Retina (tissue), 1 donor: ENCODE data around the gene GTF3C2.

Experiments used
- DNase-seq: peaks from one replicate; pipeline ENCODE4 v3.0.0-alpha.2; 2016

GTF3C2 gene, protein sequence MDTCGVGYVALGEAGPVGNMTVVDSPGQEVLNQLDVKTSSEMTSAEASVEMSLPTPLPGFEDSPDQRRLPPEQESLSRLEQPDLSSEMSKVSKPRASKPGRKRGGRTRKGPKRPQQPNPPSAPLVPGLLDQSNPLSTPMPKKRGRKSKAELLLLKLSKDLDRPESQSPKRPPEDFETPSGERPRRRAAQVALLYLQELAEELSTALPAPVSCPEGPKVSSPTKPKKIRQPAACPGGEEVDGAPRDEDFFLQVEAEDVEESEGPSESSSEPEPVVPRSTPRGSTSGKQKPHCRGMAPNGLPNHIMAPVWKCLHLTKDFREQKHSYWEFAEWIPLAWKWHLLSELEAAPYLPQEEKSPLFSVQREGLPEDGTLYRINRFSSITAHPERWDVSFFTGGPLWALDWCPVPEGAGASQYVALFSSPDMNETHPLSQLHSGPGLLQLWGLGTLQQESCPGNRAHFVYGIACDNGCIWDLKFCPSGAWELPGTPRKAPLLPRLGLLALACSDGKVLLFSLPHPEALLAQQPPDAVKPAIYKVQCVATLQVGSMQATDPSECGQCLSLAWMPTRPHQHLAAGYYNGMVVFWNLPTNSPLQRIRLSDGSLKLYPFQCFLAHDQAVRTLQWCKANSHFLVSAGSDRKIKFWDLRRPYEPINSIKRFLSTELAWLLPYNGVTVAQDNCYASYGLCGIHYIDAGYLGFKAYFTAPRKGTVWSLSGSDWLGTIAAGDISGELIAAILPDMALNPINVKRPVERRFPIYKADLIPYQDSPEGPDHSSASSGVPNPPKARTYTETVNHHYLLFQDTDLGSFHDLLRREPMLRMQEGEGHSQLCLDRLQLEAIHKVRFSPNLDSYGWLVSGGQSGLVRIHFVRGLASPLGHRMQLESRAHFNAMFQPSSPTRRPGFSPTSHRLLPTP

DNA sequence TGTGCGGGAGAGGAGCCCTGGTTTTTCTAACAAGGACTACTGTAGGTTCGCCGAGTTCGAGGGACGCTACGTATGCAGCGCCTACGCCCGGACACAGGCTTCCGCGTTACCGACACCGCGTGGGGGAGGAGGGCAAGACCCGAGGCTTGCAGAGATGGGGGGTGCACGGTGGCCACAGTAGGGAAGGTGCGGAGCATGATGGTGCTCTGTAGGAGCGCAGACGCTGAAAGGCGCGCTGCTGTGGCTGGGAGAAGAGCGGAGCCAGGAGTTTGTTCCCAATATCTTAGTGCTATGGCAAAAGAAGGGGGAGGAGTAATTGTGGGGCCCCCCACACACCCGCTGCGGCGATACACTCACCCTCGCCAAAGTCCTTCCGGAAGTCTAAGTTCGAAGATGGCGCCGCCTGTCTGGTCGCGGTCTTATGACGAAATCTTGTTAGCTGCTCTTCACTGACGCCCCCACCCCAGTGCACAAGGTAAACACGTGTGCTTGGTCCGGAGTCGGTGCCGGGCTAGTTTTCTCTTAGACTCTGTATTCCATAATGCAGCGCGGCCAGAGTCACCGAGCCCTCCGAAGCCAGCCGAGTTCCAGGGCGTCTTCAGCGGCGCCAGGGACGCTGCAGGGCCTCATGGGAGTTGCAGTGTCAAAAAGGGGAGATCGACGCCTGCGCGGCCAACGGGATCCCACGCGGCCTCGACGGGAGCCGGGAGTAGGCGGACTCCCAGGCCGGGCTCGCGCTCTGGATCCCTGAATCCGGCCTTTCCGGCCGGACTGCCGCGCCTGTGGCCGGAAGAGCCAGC, at the start of gene GTF3C2:
Gene GTF3C2 (minus strand): TSS at position 383 of the 800 bp plus-strand sequence. CDS start 13,210 bp downstream, outside the sequence.
- DNase-seq = peak; percentile 99

DNA sequence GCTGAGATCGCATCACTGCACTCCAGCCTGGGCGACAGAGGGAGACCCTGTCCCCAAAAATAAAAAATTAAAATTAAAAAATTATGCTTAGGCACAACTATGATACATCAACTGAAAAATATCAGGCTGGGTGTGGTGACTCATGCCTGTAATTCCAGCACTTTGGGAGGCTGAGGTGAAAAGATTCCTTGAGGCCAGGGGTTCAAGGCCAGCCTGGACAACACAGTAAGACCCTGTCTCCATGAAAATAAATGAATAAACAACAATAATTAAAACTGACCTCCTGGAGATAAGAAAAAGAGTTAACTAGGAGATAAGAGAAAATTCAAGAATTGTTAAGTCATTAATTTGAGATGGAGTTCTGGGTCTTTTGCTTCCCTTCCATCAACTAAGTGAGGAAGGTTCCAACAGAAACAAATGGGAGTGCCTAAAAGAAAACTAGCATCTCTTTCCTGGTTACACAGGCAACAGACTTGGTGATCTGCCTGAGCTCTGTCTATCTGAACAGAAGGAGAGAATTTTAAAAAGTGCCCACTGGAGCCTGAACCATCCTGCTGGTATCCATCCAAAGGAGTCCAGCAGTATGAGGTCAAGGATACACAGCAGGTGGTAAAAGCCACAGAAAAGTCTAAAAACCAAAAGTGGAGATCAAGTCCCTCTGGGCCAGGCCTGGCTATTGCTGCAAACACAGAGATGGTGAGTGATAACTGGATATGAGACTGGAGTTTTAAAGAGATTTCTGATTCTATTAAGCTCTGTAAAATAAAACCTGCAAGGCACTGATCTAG, 44.0 kb upstream of the GTF3C2 start:
- DNase-seq = no peak

DNA sequence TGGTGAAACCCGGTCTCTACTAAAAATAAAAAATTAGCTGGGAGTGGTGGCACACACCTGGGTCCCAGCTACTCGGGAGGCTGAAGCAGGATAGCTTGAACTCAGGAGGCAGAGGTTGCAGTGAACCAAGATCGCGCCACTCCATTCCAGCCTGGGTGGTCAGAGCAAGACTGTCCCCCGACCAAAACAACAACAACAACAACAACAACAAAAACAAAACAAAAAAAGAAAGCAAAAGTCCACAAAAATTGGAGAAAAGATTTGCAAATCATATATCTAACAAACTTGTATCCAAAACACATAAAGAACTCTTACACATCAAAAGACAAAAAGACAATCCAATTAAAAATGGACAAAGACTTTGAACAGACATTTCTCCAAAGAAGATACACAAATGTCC, 42.4 kb upstream of the GTF3C2 start:
- DNase-seq = no peak

DNA sequence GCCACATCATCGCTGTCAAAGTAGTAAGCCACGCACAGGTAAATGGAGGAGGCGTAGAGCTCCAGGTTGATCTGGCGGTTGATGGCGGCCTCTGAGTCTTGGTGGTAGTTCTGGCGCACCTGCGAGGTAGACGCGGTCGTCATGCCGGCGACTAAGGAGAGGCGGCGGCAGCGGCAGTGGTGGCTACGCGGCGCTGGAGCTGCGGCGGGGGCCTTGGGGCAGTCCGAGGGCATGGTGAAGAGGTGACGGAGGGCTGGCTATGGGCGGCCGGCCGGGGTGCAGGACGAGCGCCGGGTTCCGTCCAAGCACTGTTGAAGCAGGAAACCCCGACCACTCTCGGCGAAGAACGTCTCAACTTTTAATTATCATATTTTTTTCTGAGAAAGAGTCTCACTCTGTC, 36.7 kb upstream of the GTF3C2 start:
- DNase-seq = no peak

DNA sequence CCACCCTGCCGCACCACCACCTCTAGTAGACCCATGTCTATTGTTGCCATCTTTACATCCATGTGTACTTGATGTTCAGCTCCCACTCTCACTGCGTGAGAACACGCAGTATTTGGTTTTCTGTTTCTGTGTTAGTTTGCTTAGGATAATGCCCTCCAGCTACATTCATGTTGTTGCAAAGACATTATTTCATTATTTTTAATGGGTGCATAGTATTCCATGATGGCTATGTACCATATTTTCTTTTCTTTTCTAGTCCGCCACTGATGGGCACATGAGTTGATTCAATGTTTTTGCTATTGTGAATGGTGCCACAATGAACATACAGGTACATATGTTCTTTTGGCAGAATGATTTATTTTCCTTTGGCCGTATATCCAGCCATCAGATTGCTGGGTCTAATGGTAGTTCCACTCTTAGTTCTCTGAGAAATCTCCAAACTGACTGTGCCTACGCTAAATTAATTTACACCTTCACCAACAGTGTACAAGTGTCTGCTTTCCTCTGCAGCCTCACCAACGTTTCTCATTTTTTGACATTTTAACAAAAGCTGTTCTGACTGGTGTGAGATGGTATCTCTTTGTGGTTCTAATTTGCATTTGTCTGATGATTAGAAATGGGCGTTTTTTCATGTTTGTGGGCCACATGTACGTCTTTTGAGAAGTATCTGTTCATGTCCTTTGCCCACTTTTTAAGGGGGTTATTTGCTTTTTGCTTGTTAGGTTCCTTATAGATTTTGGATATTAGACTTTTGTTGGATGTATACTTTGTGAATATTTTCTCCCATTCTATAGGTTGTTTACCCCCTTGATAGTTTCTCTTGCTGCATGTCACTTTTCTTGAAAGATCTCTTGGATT, 34.5 kb upstream of the GTF3C2 start:
- no peak for DNase-seq

DNA sequence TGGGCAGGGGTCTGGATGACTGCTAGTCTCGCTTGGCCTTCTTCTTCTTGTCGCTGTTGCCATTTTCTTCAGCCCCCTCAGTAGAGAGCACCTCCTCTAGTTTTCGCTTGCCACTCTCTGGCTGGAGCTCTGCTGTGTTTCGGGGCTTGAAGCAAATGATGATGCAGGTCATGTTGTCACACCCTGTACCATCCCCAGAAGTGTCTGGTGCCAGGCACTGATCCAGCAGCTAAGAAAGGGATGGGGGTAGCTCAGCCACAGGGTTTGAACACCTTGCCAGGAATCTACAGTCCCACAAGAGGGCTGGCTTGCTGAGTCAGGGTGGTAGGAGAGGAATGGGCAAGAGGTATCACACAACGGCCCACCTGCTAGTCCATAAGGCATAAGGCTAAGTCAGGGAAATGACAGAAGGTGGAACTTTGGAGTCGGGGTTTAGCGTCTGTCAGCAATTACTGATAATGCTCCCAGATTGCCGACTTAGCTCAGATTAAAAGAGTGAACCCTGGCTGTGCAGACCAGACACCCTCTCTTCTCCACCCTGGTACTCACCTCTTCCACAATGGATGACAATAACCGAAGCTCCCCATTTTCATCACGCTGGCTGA, 25.1 kb upstream of the GTF3C2 start:
- DNase-seq = no peak

DNA sequence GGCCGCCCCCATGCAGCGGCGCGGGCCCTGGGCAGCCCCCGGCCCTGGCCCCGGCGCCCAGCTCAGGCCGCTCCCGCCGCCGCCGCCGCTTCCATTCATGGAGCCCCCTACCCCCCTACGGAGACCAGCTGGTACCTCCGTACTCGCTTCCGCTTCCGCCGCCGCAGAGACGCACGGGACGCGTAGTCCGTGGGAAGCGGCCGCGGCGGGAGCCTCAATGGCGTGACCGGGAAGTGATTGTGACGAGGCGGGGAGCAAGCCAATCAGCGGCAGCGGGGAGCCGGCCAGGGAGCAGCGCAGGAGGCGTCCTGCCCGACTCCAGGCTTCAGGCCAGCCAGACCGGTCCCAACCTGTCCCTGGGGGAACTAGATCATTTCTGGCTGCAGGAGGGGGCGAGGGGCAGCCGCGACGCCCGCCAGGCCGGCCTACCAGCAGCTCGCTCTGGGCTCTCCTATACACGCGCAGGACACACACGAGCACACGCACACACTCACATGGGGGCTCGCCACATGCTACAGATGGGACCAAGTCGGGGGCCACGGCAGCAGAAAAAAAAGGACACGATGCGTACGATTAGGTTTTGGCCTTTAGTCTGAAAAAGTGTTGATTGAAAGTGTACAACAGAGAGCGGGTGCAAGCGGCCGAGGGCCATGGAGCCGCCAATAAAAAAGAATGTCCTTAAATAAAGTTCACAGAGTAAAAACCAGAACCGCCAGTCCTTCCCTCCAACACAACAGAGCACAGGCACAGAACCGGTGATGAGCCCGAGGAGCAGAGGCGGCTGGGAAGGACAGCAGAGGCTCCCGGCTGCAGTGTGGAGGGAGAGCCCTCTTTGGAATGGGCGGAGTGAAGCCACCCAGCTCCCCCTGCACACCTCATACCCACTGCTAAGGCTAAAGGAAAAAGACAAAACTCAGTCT, 24.3 kb upstream of the GTF3C2 start, which contains the start of gene ZNF513:
Gene ZNF513 (minus strand): TSS at position 109 of the 920 bp plus-strand sequence. CDS start 208 bp downstream, outside the sequence.
- DNase-seq = peak; percentile 94

DNA sequence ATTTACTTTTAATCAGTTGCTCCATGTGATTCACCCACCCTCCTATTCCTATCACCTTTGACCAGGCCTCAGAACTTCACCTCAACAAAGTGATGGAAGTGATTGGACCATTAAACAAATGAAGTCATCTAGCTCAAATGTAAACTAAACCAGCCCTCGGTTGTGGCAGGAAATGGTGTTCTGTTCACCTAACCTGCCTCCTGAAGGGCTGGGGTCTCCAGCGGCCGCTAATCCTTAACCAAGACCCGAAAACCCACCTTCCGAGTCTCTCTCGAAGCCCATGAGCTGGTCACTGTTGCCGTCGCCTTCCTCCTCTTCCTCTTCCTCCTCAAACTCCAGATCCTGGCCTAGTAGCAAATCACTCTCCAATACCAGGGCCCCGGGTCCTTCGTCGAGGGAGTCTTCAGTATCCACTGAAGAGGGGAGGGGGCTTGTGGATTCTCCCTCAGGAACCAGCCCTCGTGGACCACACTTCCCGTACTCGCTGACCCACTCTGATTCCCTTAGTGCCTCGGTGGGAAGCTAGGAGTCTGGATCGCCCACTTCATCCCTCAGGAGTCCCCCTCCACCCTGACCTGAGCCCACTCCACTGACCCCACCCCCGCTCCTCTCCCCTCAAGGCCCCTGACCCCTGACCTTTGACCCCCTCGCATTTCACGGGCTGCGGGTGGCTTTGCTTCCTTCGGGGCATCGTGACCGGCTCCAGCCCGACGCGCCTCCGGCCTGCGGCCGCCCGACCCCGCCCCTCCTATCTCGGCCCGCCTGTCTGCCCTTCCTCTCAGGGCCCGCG, 23.5 kb upstream of the GTF3C2 start:
- DNase-seq = peak; percentile 60

DNA sequence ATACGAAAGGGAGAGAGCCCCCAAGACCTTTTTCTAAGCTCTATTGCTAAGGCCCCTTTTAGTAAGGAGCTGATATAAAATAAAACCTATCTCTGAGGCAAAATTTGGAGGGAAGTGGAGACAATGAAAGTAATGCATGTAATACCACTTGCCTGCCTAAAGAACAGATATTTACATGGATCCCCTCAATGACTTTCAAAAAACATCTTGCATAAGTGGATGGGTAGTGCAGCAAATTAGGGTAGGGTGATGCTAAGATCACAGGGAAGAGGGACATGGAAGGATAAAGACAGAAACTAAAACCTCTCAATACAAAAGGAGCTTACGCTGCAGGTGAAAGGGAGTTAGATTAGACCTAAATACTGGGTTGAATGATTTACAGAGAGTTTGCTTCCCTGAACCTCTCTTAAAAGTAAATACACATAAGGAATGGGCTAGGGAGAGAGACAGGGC, 22.8 kb upstream of the GTF3C2 start:
- no peak for DNase-seq

DNA sequence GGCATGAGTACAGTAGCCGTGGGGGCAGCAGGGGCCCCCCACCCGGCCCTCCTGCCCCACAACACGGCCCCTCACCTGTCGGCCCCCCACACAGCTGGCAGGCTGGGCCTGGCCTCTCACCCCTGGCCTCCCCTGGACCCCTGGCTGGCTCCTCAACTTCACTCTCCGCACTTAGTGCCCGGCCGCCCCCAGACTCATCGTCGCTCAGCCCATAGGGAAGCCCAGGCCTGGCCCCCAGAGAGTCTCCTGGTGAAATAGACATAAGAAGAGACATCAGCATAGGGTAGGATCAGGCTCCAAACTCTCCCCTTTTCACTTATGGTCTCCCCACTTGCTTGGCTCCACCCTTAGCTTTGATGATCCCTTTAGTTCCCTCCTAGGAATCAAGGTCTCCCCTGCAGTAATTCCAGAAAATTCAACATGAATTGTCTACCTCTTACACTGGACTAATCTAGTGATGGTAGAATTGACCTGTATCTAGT, 22.3 kb upstream of the GTF3C2 start:
- DNase-seq = no peak

DNA sequence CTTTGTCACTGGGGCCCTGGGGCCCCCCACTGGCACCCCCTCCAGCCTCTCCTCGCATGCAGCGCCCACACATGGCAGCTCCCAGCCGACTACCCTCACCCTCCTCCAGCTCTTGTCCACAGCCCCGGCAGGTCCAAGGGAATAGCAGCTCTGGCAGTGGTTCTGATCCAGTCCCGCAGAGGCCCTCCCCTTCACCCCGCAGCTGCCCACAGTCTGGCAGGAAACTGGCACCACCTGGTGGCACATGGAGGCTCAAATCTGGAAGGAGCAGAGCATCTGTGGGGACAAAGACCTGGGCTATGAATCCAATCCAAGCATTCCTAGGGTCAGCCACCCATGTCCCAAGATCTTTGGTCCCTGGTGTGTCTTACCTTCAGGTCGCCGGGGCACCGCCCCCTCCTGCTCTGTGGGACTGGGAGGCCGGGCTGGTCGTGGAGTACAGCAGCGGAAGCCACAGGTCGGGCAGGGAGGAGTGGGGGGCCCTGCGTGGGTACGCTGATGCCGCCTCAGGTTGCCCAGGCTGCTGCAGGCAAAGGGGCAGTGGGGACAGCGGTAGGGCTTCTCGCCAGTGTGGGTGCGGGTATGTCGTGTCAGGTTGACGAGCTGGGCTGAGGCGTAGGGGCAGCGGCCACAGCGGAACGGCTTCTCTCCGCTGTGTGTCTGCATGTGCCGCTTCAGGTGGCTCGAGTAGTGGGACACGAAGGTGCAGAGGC, 21.7 kb upstream of the GTF3C2 start:
- no peak for DNase-seq

DNA sequence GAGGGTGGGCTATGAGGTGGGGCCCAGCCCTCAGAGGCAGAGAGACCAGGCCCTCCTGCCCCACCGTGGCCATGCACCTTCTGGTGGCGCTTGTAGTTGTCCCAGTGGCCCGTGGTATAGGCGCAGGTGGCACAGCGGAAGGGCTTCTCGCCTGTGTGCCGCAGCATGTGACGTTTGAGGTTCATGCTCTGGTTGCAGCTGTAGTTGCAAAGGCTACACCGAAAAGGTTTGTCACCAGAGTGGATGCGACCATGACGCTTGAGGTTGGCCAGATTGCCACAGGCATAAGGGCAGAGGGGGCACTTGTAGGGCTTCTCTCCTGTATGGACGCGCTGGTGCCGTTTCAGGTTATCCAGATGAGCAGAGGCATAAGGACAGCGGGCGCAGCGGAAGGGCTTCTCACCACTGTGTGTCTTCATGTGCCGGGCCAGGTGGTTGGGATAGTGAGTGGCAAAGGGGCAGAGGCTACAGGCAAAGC, 21.1 kb upstream of the GTF3C2 start:
- DNase-seq = no peak

DNA sequence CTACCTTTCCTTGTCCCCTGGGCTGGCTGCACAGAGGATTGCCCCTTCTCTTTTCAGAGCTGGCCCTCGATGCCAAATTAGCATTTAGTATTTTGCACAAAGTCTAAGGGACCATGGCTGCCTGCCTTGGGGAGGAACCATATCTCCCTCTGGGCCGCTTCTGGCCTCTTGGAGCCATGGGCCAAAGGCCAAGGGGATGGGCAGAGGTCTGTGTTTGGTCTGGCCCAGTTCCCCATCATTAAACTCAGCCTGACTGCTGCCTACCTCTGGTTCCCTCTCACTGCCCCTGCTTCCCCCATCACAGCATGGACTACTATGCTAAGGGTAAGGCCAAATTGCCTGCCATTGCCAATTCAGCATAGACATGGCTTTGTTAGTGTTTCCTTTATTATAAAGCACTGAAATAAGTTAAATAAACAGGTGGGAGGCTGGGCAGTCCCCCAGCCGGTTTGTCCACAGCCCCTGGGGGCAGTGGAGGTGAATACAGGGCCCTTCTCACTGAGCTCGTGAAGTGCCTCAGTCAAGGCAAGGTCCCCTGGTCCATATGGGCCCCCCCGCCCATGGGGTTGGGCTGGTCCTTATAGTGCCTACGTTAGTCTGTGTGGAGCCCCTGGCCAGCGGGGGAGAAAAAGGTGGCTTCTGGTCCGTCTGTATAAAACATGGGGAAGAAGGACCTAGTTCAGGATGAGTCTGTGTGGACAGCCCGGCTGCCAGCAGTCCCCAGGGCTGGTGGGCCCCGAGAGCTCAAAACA, 20.5 kb upstream of the GTF3C2 start:
- DNase-seq = no peak

DNA sequence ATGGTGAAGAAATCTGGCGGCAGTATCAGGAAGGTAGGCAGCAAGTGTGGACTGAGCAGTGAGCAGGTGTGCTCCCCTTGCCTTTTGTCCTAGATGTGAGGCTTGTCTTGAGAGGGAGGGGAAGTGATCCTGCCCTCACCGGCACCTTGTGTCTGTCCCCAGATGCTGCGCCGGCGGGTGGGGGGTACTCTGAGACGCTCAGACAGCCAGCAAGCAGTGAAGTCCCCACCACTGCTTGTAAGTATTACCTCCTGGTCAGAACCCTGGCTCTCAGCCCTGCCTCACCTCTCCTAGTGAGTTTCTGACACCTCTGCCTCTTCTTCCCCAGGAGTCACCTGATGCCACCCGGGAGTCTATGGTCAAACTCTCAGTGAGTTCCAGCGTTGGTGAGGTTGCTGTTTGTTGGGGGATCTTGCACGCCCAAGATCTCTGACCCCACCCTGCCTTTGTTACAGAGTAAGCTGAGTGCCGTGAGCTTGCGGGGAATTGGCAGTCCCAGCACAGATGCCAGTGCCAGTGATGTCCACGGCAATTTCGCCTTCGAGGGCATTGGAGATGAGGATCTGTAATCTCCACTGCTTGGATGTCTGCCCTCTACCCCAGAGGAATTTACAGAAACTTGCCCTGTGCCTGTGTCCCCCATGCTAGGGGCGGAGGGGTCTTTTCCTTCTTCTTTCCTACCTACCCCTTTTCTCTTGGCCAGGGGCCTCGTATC, 19.7 kb upstream of the GTF3C2 start:
- no peak for DNase-seq

DNA sequence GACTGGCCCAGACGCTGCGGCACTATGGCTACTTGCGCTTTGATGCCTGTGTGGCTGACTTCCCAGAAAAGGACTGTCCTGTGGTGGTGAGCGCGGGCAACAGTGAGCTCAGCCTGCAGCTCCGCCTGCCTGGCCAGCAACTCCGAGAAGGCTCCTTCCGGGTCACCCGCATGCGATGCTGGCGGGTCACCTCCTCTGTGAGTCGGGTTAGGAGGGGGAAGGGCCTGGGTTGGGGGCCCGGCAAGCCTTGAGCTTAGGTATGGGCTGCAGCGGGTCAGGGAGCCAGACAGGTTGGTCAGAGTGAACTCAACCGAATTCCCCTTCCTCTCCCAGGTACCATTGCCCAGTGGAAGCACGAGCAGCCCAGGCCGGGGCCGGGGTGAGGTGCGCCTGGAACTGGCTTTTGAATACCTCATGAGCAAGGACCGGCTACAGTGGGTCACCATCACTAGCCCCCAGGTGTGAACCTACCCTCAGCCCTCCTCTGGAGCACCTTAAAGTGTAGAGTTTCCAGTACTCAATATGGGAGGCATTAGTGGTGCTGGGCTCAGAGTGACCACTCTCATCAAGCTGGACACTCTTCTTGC, 19.0 kb upstream of the GTF3C2 start:
- no peak for DNase-seq

DNA sequence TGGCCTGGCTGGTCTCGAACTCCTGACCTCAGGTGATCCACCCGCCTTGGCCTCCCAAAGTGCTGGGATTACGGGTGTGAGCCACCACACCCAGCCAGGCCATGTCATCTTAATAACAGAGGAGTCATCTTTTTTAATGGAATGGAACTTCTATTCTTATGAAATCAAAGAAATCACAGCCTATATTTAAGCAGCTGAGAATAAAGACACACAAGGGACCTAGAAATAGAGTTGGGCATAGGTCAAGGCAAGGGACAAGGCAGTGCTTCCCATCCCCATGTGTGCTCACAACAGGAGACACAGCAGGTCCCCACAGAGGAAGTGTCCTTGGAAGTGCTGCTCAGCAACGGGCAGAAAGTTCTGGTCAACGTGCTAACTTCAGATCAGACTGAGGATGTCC, 17.0 kb upstream of the GTF3C2 start:
- no peak for DNase-seq
